Stimulated activated CD4-positive, alpha-beta T cell treated with anti-CD3 and anti-CD28 coated beads, Interleukin-4, amount 100 ng/mL, for 48 hours (primary cell): Measurements from ENCODE around the gene RNF150.

ENCODE experiments used
- DNase-seq, 2 donors: peaks; one replicate each; pipeline ENCODE4 v3.0.0-alpha.2; 2020; ENCODE audit warnings: low read depth in 2 of 2

Gene RNF150

GRCh38 chr4:141023051-141023450, 110.2 kb downstream of the RNF150 start:
- DNase-seq: no peak

GRCh38 chr4:141022111-141022695, 111.1 kb downstream of the RNF150 start:
- DNase-seq: no peak

GRCh38 chr4:141021397-141022110, 111.7 kb downstream of the RNF150 start:
- no peak for DNase-seq

- DNase-seq: no peak
These were observed 112.4 kb downstream of the RNF150 start for GRCh38 chr4:141020801-141021261.

GRCh38 chr4:141019768-141020167, 113.5 kb downstream of the RNF150 start:
- no peak for DNase-seq

- no peak for DNase-seq
These were observed 117.0 kb downstream of the RNF150 start for GRCh38 chr4:141016117-141016798.

- DNase-seq: no peak
These were observed 119.4 kb downstream of the RNF150 start for GRCh38 chr4:141013899-141014298.

GRCh38 chr4:141011901-141012315, 121.4 kb downstream of the RNF150 start:
- no peak for DNase-seq

GRCh38 chr4:141009931-141010330, 123.3 kb downstream of the RNF150 start:
- DNase-seq: no peak

GRCh38 chr4:141009129-141009528, 124.1 kb downstream of the RNF150 start:
- DNase-seq: no peak

- DNase-seq: no peak
These were observed 126.9 kb downstream of the RNF150 start for GRCh38 chr4:141006242-141006802.

- no peak for DNase-seq
These were observed 128.4 kb downstream of the RNF150 start for GRCh38 chr4:141004823-141005222.

- no peak for DNase-seq
These were observed 130.1 kb downstream of the RNF150 start for GRCh38 chr4:141003193-141003592.

- DNase-seq: no peak
These were observed 130.9 kb downstream of the RNF150 start for GRCh38 chr4:141002323-141002805.

- no peak for DNase-seq
These were observed 136.5 kb downstream of the RNF150 start for GRCh38 chr4:140996766-140997165.

- DNase-seq: no peak
These were observed 138.2 kb downstream of the RNF150 start for GRCh38 chr4:140995058-140995457.

GRCh38 chr4:140994015-140994414, 139.3 kb downstream of the RNF150 start:
- no peak for DNase-seq

- no peak for DNase-seq
These were observed 139.9 kb downstream of the RNF150 start for GRCh38 chr4:140993370-140993769.

- DNase-seq: no peak
These were observed 143.3 kb downstream of the RNF150 start for GRCh38 chr4:140989944-140990343.

GRCh38 chr4:140986045-140986444, 147.2 kb downstream of the RNF150 start:
- no peak for DNase-seq

- DNase-seq: no peak
These were observed 150.5 kb downstream of the RNF150 start for GRCh38 chr4:140982613-140983340.
